GM12872 (cell line): ENCODE measurements around the gene PLSCR4.

Experiments
- CTCF ChIP-seq: IDR thresholded peaks from 3 replicates; pipeline ENCODE4 v1.5.1; 2011; ENCODE audit warnings: low read depth, mild to moderate bottlenecking, low read length, moderate library complexity; ENCODE audit not compliant: insufficient read depth

PLSCR4 gene

GRCh38 chr3:146221276-146221675, 29.6 kb downstream of the PLSCR4 start:
- no peak for TF ChIP-seq CTCF

- TF ChIP-seq CTCF = peak; percentile 51
Measured at GRCh38 chr3:146218880-146219866, 31.7 kb downstream of the PLSCR4 start.

- no peak for TF ChIP-seq CTCF
Measured at GRCh38 chr3:146217324-146217723, 33.6 kb downstream of the PLSCR4 start.

GRCh38 chr3:146214493-146214892, 36.4 kb downstream of the PLSCR4 start:
- no peak for TF ChIP-seq CTCF

DNA sequence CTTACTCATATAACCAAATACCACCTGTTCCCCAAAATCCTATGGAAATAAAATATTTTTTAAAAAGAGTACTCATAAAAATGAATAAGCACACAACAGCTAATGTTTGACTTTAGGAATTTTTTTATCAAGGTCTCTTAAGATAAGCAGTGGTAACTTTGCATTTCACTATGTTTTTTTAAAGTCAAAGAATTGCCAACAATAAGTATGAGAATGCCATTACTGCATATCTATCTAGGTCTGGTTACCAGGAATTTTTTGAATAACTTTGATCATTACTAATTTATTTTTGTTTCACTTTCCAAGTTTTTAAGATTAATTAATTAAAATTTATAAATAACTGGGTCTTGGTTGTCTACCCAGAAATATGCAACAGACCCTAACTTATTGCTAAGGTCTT, 41.5 kb downstream of the PLSCR4 start:
- no peak for TF ChIP-seq CTCF

- TF ChIP-seq CTCF = no peak
Measured at GRCh38 chr3:146203776-146204175, 47.1 kb downstream of the PLSCR4 start.

DNA sequence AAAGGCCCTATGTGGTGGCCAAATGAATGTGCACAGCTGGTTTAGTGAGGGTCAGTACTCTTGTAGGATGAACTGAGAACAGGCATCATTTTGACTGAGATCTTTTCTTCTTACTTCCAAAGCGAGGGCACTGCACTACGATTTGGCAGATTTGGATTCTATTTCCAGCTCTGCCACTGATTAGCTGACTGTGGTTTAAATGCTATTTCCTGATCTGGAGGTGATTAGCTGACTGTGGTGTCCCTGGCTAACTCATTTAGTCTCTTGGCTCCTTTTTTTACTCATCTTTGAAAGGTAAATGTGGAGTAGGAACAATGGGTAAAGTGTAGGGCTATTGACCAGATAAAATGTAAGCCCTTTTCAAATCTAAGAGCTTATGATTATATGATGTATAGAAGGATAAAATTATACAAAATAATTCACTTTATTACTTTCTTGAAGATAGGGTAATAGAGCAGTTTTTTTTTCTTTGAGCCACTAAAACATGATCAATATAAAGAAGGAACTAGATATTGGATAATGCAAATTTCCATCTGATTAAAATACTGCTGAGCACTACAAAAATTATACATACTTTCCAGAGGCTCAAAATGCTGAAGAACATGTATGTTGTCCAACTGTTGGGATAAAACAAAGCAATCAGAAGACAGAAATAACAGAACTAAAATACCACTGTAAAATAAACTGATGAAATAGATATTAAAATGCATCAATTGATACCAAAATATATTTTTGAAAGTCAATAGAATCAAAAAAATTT, 50.3 kb downstream of the PLSCR4 start:
- TF ChIP-seq CTCF = no peak
